ENCODE data around the gene SHH.

The SHH gene

DNA sequence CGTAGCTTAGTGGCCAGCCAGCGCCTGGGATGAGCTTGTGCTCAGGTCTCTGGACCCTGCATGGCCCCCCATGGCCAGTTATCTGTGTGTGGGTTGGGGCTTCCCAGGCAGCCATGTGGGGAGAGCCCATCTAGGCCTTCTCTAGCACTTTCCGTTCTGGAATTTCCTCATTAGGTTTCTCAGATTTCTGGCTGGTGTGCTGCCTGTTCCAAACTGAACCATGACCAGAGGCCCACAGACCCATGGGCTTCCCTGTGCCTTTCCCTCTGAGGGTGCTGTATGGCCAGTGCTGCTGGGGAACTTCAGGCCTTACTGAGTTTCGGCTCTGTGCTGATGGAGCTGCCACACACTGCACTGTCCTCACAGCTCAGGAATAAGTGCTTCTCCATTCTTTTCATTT, 50.2 kb downstream of the SHH start:
- FAIRE-seq, result no peak

DNA sequence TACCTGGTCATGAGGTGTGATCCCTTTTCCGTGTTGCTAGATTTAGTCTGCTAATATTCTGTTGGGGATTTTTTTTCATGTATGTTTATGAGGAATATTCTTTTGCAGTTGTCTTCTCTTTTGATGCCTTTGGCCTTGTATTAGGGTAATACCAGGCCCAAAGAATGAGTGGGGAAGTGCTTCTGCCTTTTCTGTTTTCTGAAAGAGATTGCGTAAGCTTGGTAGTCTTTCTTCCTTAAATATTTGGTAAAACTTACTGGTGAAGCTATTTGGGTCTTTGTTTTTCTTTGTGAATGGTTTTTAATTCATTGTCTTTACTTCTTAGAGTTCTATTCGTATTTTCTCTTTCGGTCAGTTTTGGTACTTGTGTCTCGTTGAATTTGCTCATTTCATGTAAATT, 51.1 kb downstream of the SHH start:
- FAIRE-seq, result no peak

DNA sequence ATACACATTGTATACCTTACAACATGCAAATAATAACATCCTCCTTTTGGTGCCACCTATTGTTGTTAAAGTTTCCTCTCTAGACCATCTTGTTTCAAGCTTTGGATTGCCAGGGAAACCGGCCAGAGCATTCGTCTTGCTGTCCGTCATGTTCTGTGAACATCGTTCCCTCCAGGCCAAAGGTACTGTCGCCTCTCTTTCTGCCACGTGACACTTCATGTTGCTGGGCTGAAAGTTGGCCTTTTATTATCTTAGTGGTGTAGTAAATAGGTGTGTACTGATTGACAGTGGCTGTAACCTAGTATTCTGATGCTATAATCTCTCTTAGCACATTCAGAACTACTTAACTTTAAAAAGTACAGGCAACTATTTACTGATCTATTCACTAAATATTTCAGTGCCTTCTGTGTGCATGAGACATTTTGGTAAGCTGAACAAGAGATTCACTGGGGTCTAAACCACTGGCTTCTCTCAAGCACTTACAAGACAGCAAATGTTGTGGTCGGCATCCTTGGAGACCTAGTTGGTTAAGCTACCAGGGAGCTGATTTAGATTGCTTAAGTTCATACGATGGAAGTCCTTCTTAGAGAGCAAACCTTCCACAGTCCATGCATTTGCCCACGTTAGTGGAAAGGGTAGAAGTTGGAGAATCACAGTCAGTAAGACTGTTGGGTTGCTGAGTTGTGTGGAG, 52.4 kb downstream of the SHH start:
- no peak for FAIRE-seq

GRCh38 chr7:155758348-155758747, 53.9 kb downstream of the SHH start:
- no peak for FAIRE-seq

GRCh38 chr7:155756322-155756721, 55.9 kb downstream of the SHH start:
- no peak for FAIRE-seq

- FAIRE-seq, result no peak
Measured at GRCh38 chr7:155755026-155755425, 57.2 kb downstream of the SHH start.

DNA sequence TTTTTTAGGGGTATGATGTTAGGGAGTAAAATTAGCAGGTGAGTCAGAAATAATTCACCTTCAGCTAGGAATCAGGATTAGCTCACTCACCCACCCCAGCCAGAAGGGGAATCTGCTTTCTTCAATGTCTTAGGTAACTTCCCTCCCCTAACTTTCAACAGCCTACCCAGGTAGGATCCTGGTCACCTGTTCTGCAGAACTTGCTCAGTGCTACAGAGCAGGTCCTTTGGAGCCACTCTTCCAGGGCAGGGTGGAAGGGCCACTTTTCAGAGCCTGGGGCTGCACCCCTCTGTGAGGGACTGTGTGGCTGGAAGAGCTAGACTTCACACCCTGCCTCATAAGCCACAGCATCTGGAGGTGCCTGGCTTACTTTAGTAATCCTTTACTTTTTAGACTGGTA, 58.1 kb downstream of the SHH start:
- FAIRE-seq, result no peak

- no peak for FAIRE-seq
Measured at GRCh38 chr7:155753446-155753965, 58.8 kb downstream of the SHH start.

GRCh38 chr7:155752756-155753445, 59.4 kb downstream of the SHH start:
- no peak for FAIRE-seq

DNA sequence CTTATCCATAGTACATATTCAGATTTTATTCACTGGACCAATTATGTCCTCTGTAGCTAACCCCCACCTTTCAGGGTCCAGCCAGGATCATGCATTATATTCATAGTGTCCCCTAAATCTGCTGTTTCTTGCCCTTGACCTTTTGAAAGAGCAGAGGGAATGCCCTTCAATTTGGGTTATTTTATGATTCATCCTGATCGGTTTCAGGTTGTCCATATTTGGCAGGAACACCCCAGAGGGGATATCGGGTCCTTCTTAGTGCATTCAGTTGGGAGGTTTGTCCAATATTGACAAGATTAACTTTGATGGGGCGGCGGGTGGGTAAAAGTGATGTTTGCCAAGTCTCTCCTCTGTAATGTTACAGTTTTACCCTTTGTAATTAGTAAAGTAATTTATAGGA, 60.9 kb downstream of the SHH start:
- FAIRE-seq, result no peak

- no peak for FAIRE-seq
Measured at GRCh38 chr7:155750255-155751125, 61.8 kb downstream of the SHH start.
